GM19452 (cell line): ENCODE measurements around the gene ADAM19.
"Not testable (repeated sequence)": the region's sequence is repeated elsewhere in the genome, so short reads cannot be mapped to it uniquely, and the experiment has no call there.

Experiments used
- ATAC-seq: cut with Tn5 transposase; IDR thresholded peaks from one replicate; pipeline ENCODE4 v1.9.1; 2021; ENCODE audit not compliant: unreplicated experiment

ADAM19 gene

GRCh38 chr5:157491471-157491995 lies 84.0 kb downstream of the ADAM19 start:
- ATAC-seq: no peak

DNA sequence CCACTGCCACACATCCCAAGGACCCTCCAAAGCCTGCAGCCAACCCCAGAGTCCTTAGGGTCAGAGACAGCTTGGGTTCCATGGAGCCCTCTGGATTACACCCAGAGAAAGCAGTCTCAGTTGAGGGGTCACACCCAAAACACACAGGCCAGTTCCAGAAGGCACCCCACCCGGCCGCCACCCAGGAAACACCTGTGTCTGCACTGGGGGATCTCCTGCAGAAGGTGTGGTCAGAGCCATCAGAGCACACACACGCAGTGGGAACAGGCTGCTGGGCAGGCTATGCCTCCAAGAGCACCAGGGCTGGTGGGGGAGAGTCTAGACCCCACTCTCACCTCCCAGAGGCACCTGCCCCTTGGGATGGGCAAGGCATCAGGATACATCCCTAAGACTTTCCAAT lies 88.2 kb downstream of the ADAM19 start:
- no peak for ATAC-seq

- ATAC-seq: no peak
Observed at GRCh38 chr5:157486861-157487260, 88.7 kb downstream of the ADAM19 start.

DNA sequence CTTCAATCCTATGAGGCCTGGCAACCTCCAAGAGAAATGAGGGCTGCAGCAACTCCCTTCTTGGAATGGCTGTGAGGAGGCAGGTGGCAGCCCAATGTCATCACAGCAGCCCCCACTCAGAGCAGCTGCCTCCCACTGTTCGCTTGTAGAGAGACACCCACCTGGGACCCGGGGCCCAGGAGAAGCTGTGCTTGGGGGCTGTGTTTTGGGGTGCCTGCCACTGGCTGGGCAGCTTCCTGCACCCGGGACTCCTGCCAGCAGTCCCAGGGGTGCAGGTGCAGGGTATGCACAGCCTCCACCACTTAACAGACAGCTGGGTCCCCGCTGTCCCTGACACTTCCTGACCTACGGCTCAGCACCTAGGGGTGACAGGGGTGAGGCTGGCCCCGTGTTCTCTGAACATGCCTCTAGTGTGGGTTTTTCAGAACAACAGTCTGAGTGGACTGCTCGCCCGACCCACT lies 89.3 kb downstream of the ADAM19 start:
- no peak for ATAC-seq

- ATAC-seq: no peak
Observed at GRCh38 chr5:157485811-157486210, 89.8 kb downstream of the ADAM19 start.

GRCh38 chr5:157485340-157485739 lies 90.2 kb downstream of the ADAM19 start:
- no peak for ATAC-seq

DNA sequence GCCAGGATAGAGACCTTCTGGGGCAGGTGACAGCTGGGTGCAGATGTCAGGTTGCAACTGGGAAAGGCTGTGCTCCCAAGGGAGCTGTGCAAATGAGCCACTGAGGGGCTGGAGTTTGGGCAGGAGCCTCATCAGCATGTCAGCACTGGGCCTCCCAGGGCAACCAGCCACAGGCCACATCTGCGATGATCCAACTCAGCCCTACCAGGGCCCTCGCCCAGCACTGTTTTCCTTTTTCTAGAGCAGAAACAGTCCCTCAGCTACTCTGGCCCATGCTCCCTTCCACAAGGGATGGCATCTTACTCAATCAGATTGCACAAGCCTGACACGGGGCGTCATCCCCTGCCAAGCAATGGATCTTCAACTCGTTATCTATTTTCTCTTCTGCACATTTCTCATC lies 90.8 kb downstream of the ADAM19 start:
- ATAC-seq: no peak

GRCh38 chr5:157482702-157483101 lies 92.9 kb downstream of the ADAM19 start:
- not testable (repeated sequence) for ATAC-seq

- no peak for ATAC-seq
Observed at GRCh38 chr5:157481666-157482065, 93.9 kb downstream of the ADAM19 start.

DNA sequence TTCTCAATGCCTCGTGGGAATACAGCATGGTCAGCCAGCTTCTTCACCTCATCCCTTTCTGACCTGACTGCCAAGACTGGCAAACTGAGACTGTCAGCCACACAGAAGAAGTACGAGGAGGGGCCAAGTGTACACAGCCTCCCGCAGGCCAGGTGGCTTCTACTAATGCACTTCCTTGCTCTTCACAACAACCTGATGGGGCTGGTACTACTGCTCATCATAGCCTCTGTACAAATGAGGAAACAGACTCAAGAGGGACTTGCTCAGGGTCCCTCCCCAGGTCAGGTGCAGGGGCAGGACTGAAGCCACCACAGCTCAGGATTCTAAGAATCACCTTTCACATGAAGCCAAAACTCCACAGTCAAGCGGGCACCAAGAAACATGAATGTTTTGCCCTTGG lies 94.3 kb downstream of the ADAM19 start:
- no peak for ATAC-seq

DNA sequence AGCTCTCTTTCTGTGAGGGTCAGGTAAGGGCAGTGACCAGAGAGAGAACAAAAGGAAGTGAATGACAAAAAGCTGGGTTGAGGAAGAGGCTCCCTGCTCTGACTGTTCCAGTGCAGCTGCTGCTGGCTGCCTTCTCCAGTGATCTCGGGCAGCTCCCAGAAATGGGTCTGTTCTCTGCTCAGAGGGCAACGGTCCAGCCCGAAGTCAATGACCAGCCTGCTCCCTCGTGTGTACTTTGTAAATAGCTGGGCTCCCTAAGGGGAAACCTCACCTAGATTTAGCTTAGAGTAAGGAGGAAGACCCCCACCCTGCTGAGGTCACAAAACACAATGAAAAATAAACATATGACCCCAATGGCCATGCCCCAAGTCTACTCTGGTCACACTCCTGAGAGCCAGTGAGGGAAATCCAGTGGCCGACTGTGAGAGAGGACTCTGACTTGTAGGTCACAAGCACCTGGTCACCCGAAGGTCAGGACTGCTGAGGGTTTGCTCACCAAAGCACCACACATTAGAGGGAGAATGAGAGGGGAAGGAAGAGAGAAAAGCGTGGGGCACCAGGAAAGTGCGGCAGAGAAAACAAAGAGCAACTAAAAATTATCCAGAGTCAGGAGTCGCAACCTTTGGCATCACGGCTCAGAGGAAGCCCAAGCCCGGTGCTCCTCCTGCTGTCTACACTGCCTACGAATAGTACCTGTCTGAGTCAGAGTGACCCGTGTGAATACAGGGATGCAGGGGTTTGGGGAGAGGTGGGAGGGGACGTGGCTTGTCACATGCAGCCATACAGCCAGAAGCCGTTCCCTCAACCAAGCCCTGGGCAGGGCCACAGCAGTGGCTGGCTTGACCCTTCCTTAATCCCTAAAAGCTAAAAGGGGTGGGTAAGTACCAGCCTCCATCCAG lies 95.7 kb downstream of the ADAM19 start:
- ATAC-seq: no peak

GRCh38 chr5:157479166-157479565 lies 96.4 kb downstream of the ADAM19 start:
- no peak for ATAC-seq

GRCh38 chr5:157478726-157479125 lies 96.8 kb downstream of the ADAM19 start:
- no peak for ATAC-seq

GRCh38 chr5:157477814-157478494 lies 97.6 kb downstream of the ADAM19 start:
- no peak for ATAC-seq

DNA sequence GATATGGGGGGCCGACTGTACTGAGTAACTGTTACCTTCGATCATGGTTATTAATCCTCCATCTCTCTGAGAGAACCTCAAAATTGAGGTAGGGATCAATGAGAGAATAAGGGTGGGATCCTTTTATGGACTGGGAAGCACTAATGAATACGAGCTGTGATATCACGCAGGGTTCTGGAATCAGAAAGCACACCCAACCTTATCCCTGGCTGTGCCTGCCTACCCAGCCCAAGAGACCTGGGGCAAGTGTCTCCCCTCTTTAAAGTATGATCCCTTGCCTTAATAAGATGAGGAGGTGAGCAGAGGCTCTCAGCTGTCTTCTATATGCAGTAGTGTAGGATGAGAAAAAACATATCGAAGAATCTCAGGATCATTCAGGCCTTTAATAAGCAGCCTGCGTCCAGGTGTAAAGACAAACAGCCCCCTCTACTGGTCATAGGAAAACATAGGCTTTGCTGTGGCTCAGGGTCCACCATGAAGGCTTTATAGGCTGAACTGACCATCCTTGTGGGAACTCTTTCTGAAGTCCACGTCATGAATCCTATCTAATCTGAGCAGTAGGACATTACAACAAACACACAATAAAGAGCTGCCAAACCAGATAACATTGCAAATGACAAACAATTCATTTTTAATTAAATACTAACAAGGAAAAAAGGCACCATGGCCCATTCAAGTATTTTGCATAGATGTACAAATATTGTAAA lies 98.7 kb downstream of the ADAM19 start:
- ATAC-seq: no peak

DNA sequence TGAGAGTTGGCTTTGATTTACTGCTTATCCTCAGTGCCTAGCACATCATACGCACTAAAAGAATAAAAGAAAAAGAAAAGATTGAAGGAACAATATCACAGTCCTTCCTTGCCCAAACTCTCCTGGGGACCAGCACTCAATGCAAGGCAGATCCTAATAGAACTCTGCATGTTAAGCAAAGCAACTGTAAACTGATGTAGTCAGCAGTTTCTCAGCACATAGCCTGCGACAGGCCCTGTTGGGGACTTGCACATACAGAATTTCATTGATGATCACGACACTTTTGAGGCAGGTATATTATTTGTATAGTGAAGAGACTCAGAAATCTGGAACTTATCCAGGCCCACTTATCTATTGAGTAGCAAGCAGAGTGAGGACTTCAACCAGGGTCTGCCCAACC lies 100.1 kb downstream of the ADAM19 start:
- ATAC-seq: no peak

- no peak for ATAC-seq
Observed at GRCh38 chr5:157473383-157474320, 101.9 kb downstream of the ADAM19 start.

DNA sequence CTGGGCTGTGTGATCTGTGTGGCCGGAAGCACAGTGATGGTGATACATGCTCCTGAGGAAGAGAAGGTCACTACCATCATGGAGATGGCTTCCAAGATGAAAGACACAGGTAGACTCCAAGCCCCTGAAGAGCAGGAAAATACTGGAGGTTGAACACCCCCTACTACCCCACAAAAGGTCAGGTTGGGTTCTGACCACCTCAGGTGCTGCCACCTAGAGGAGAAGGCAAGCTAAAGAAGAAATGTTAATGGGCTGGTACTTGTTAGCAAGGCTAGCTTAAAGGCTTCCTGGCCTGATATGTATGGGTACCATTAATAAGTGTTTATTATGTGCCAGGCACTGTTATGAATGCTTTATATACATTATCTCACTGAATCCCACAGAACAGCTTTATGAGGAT lies 103.9 kb downstream of the ADAM19 start:
- no peak for ATAC-seq

DNA sequence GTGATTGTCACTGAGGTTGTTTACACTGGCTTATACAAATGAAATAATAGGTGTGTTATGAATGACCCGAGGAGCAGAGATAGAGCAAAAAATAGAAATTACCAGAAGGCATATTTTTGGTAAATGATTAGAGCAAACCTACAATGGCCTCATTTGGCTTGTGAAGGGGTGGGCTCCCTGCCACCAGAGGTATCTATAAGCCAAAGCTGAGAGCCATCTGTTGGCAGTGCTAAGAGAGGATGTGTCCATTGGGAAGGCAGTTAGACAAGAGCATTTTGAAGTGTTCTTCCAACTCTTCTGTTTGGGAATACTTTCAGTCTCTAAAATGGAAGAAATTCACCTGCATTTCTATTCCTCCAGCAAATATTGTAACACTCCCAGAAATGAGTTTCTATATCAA lies 104.9 kb downstream of the ADAM19 start:
- no peak for ATAC-seq

DNA sequence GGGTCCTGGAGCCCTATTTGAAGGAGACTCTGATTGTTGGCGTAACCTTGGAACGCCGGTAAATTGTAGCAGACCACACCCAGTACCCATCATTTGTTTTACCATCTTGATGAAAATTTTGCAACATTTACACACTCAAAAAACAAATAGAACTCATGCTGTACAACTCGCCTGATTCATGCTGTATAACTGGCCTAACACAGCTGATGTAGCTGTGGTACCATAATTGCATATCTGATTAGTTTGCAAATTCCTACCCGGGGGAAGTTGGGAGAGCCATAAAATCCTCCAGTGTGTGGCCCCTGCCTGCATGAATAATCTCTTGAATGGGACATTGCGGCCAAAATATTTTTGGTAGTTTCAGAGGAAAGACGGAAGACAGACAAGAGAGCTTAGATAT lies 105.9 kb downstream of the ADAM19 start:
- ATAC-seq: no peak
